Ishikawa (cell line): ENCODE results near the gene POLD1.

Experiments
- CEBPB ChIP-seq: IDR thresholded peaks from 2 replicates; pipeline ENCODE4 v1.6.1; 2012
- CREB1 ChIP-seq: IDR thresholded peaks from 2 replicates; pipeline ENCODE4 v1.6.1; 2012; ENCODE audit warnings: low read depth
- EP300 ChIP-seq: IDR thresholded peaks from 2 replicates; pipeline ENCODE4 v1.6.1; 2012; ENCODE audit warnings: borderline replicate concordance
- FOXM1 ChIP-seq: IDR thresholded peaks from 2 replicates; pipeline ENCODE4 v1.6.1; 2012; ENCODE audit warnings: low read depth, borderline replicate concordance
- NFIC ChIP-seq: IDR thresholded peaks from 2 replicates; pipeline ENCODE4 v1.6.1; 2012
- RAD21 ChIP-seq: IDR thresholded peaks from 2 replicates; pipeline ENCODE4 v1.6.1; 2012; ENCODE audit warnings: low read depth
- TAF1 ChIP-seq: IDR thresholded peaks from 2 replicates; pipeline ENCODE4 v1.6.1; 2012; ENCODE audit warnings: low read depth, mild to moderate bottlenecking
- TCF12 ChIP-seq: IDR thresholded peaks from 2 replicates; pipeline ENCODE4 v1.6.1; 2012; ENCODE audit warnings: low read depth
- TEAD4 ChIP-seq: IDR thresholded peaks from 2 replicates; pipeline ENCODE4 v1.6.1; 2012
- YY1 ChIP-seq: IDR thresholded peaks from 2 replicates; pipeline ENCODE4 v1.6.1; 2012; ENCODE audit warnings: low read depth
- ZBTB7A ChIP-seq: IDR thresholded peaks from 2 replicates; pipeline ENCODE4 v1.6.1; 2012; ENCODE audit warnings: low read depth
- TF ChIP-seq, protein P1 (sequence below): IDR thresholded peaks from 2 replicates; pipeline ENCODE4 v1.6.1; 2012; ENCODE audit warnings: low read depth, mild to moderate bottlenecking
- TF ChIP-seq, protein P2 (sequence below): IDR thresholded peaks from 2 replicates; pipeline ENCODE4 v1.6.1; 2012
- TF ChIP-seq, protein P3 (sequence below): IDR thresholded peaks from 2 replicates; pipeline ENCODE4 v1.6.1; 2012

DNA sequence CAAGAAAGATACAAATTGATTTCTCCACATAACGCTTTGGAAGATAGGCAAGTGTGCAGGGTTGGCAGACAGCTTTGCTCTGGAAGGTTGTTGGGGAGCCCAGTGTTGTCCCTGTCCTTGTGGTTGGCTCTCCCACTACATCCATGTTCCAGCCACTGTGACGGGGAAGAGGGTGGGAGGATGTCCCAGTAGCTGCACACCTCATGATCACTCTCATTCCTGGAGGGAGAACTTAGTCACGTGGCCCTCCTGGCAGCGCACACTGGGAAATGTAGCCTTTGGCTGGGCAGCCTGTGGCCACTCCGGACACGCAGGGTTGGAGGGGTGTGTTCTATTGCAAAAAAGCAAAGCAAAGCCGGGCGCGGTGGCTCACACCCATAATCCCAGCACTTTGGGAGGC, 9.9 kb downstream of the POLD1 start:
- TF ChIP-seq, protein P1, sequence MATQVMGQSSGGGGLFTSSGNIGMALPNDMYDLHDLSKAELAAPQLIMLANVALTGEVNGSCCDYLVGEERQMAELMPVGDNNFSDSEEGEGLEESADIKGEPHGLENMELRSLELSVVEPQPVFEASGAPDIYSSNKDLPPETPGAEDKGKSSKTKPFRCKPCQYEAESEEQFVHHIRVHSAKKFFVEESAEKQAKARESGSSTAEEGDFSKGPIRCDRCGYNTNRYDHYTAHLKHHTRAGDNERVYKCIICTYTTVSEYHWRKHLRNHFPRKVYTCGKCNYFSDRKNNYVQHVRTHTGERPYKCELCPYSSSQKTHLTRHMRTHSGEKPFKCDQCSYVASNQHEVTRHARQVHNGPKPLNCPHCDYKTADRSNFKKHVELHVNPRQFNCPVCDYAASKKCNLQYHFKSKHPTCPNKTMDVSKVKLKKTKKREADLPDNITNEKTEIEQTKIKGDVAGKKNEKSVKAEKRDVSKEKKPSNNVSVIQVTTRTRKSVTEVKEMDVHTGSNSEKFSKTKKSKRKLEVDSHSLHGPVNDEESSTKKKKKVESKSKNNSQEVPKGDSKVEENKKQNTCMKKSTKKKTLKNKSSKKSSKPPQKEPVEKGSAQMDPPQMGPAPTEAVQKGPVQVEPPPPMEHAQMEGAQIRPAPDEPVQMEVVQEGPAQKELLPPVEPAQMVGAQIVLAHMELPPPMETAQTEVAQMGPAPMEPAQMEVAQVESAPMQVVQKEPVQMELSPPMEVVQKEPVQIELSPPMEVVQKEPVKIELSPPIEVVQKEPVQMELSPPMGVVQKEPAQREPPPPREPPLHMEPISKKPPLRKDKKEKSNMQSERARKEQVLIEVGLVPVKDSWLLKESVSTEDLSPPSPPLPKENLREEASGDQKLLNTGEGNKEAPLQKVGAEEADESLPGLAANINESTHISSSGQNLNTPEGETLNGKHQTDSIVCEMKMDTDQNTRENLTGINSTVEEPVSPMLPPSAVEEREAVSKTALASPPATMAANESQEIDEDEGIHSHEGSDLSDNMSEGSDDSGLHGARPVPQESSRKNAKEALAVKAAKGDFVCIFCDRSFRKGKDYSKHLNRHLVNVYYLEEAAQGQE: no peak
- TF ChIP-seq RAD21 (no peak), CREB1 (no peak), YY1 (no peak), FOXM1 (no peak), TAF1 (no peak), ZBTB7A (no peak), TCF12 (no peak), TEAD4 (no peak), EP300 (no peak), NFIC (no peak), CEBPB (no peak)
- TF ChIP-seq, protein P2, sequence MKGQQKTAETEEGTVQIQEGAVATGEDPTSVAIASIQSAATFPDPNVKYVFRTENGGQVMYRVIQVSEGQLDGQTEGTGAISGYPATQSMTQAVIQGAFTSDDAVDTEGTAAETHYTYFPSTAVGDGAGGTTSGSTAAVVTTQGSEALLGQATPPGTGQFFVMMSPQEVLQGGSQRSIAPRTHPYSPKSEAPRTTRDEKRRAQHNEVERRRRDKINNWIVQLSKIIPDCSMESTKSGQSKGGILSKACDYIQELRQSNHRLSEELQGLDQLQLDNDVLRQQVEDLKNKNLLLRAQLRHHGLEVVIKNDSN: no peak
- TF ChIP-seq, protein P3, sequence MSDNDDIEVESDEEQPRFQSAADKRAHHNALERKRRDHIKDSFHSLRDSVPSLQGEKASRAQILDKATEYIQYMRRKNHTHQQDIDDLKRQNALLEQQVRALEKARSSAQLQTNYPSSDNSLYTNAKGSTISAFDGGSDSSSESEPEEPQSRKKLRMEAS: no peak
